Heart left ventricle (tissue), 16 donors: Measurements from ENCODE around the gene PIK3R2. TPM values are rescaled to one million over a fixed set of nuclear protein-coding genes. Genes with fewer than 3 reads are reported as not detected.
A peak's percentile ranks its signal among the peaks of the same experiment; 100 is the strongest.

ENCODE experiments used
- ATAC-seq, 4 donors: fragments of 200-7000 bp; cut with Tn5 transposase; one replicate each; pipeline ENCODE4 v1.9.1; 2020 to 2022; ENCODE audit warnings: moderate library complexity in 4 of 4, mild to moderate bottlenecking in 3 of 4, moderate number of reproducible peaks in 1 of 4
- DNase-seq, 5 donors: peaks; one replicate each; pipeline ENCODE4 v3.0.0-alpha.2; 2020
- H3K27ac ChIP-seq, 12 donors: fragments of 200-600 bp; sonication (generic) in 4 of 12; one replicate each; pipeline versions ENCODE4 v1.5.0 to v1.8.0; 2016 to 2022; ENCODE audit warnings: mild to moderate bottlenecking in 2 of 12
- H3K27me3 ChIP-seq, 9 donors: fragments of 200-600 bp; sonication (generic) in 2 of 9; one replicate each; pipeline versions ENCODE4 v1.5.1 to v1.8.0; 2016 to 2022; ENCODE audit warnings: mild to moderate bottlenecking in 3 of 9
- H3K36me3 ChIP-seq, 9 donors: fragments of 200-600 bp; sonication (generic) in 2 of 9; one replicate each; pipeline versions ENCODE4 v1.5.0 to v1.8.0; 2018 to 2022; ENCODE audit warnings: mild to moderate bottlenecking in 2 of 9
- H3K4me1 ChIP-seq, 12 donors: fragments of 200-600 bp; sonication (generic) in 4 of 12; one replicate each; pipeline versions ENCODE4 v1.5.0 to v1.8.0; 2016 to 2022; ENCODE audit warnings: mild to moderate bottlenecking in 3 of 12
- H3K4me3 ChIP-seq, 12 donors: fragments of 200-600 bp; sonication (generic) in 4 of 12; one replicate each; pipeline versions ENCODE4 v1.5.0 to v1.8.0; 2017 to 2022; ENCODE audit warnings: mild to moderate bottlenecking in 9 of 12, moderate library complexity in 4 of 12
- H3K9me3 ChIP-seq, 12 donors: fragments of 200-600 bp; sonication (generic) in 4 of 12; one replicate each; pipeline versions ENCODE4 v1.5.0 to v1.8.0; 2016 to 2022; ENCODE audit warnings: mild to moderate bottlenecking in 1 of 12
- POLR2A ChIP-seq, 2 donors: fragments of 450-650 bp; IDR thresholded peaks; one replicate each; pipeline ENCODE4 v1.6.1; 2017; ENCODE audit warnings: antibody characterized with exemption in 2 of 2, mild to moderate bottlenecking in 2 of 2, moderate library complexity in 2 of 2
- WGBS, 4 donors: extraction: QIAGEN DNeasy Blood & Tissue Kit in 2 of 4; methylation state at CpG; one replicate each; pipeline versions ENCODE4 v1.1.5 to v1.1.7; 2013 to 2018; 5-methylcytosine and 5-hydroxymethylcytosine counted together
- intact Hi-C, 10 donors: fragments of 100-400 bp; cut with DNase I; formaldehyde crosslinking; loops; one replicate each; pipeline versions ENCODE4 v1.11.1 to v1.14.2; 2022
- polyA plus RNA-seq, 2 donors: library from polyadenylated mRNA; stranded (reverse); fragments of 200-250 nt; gene quantifications; one replicate each; pipeline ENCODE4 v1.2.3, GENCODE V29; 2013
- total RNA-seq, 9 donors: library from RNA; depleted of rRNA in 2 of 9; stranded (reverse); fragments of >200 nt in 2 of 9; fragmentation: NEBNext Ultra II Directional in 3 of 9; extraction: Animal tissue kit (Norgen Biotek cat#: 25700) in 3 of 9; gene quantifications; one replicate each; pipeline versions ENCODE4 v1.1.0 to v1.2.4, GENCODE V29; 2016 to 2023
- TF ChIP-seq, protein P1 (sequence below), 12 donors: fragments of 200-600 bp; sonication (generic) in 4 of 12; IDR thresholded peaks; one replicate each; pipeline versions ENCODE4 v1.5.0 to v1.8.0; 2018 to 2022; ENCODE audit warnings: antibody characterized with exemption in 12 of 12, mild to moderate bottlenecking in 5 of 12
- donor health status: ischemic (EF 13 %, LVEDD 7.1; RV severe dilation, severe dysfunction).
- donor health status: healthy with polysubstance abuse.
- donor health status: DM: no; HTN: yes; CAD: no.
- donor health status: DM: no; HTN: no; CAD: no.
- donor health status: ischemic (EF 25% LVEDD 6.9; RV normal size, moderate dysfunction).
- donor health status: ischemic (EF 25% LVEDD 5.7; RV mildly dilated, moderate dysfunction).
- donor health status: healthy.
- donor health status: DM: yes; HTN: yes; CAD: no.
- donor health status: ischemic (EF 35%, LVEDD 5.7; RV mildly dilated, moderate dysfunction).
- donor health status: nonischemic (EF 11% LVEDD 7.7; RV severe dilation, severe dysfunction).
- donor health status: DM: yes; HTN: yes; CAD: no.
- donor health status: PGD.
- donor health status: ischemic (EF 29% LVEDD 5.4; RV normal size, mild dysfunction).
- donor health status: nonischemic (EF 23%, LVEDD 6.1; RV moderate dilation, normal function).

The PIK3R2 gene
- total and polyA plus RNA-seq, 11 donors = 4.0 to 28.6 (median 23.4) TPM

DNA sequence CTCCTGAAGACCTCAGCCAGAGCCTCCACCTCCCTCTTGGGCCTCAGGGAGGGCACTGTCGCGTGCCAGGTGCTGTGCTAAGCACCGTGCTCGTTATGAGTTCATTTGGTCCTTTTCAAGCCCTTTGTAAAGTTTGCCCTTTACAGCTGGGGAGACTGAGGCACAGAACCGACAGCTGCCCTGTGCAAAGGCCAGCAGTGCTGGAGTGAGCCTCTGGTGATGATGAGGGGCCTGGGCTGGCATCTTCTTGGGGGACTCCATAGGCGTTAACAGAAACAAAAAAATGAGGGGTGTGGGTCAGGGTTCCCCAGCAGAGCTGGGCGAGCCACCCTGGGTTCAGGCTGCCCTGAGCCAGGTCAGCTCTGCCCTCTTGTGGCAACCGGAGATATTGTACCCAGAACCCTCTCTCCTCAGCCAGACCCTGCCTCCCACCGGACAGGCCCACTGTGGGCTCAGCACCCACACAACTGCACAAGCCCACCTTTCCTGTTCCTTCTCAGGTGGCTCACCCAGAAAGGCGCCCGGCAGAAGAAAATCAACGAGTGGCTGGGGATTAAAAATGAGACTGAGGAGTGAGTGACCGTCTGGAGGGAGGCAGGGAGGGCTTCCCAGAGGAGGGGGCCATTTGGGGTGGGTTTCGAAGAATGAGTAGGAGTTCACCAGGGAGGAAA, 15.1 kb downstream of the PIK3R2 start:
- whole genome bisulfite sequencing, 4 donors = 71 to 78% (median 72%) methylated on average over 14 of the region's 14 CpGs
- Histone ChIP-seq H3K36me3 (peaks cover 0 to 67% (median 58%) of the 10 kb centered on the region in 9 donors), H3K4me3 (no peak overlapping the region), H3K27me3 (no peaks in the 10 kb centered on the region), H3K9me3 (no peaks in the 10 kb centered on the region), H3K4me1 (peaks cover 0 to 40% (median 12%) of the 10 kb centered on the region in 12 donors), H3K27ac (peak overlapping the region in 1 of 12 donors; percentile 95)
- DNase-seq (peak in 3 of 5 donors; percentile 33 to 52 (median 46)), ATAC-seq (peak; percentile 15 to 62 (median 53))
- TF ChIP-seq, protein P1, sequence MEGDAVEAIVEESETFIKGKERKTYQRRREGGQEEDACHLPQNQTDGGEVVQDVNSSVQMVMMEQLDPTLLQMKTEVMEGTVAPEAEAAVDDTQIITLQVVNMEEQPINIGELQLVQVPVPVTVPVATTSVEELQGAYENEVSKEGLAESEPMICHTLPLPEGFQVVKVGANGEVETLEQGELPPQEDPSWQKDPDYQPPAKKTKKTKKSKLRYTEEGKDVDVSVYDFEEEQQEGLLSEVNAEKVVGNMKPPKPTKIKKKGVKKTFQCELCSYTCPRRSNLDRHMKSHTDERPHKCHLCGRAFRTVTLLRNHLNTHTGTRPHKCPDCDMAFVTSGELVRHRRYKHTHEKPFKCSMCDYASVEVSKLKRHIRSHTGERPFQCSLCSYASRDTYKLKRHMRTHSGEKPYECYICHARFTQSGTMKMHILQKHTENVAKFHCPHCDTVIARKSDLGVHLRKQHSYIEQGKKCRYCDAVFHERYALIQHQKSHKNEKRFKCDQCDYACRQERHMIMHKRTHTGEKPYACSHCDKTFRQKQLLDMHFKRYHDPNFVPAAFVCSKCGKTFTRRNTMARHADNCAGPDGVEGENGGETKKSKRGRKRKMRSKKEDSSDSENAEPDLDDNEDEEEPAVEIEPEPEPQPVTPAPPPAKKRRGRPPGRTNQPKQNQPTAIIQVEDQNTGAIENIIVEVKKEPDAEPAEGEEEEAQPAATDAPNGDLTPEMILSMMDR (IDR thresholded peaks at IDR 0.05) = peak; percentile 45 to 76 (median 67)
- TF ChIP-seq POLR2A (IDR thresholded peaks at IDR 0.05) = no peak
- intact Hi-C loops = loop anchor here in 4 of 10 donors (2.0 to 5.0 kb wide), 2 partner anchors 55 to 56 kb away; no protein-coding TSS in a partner anchor

DNA sequence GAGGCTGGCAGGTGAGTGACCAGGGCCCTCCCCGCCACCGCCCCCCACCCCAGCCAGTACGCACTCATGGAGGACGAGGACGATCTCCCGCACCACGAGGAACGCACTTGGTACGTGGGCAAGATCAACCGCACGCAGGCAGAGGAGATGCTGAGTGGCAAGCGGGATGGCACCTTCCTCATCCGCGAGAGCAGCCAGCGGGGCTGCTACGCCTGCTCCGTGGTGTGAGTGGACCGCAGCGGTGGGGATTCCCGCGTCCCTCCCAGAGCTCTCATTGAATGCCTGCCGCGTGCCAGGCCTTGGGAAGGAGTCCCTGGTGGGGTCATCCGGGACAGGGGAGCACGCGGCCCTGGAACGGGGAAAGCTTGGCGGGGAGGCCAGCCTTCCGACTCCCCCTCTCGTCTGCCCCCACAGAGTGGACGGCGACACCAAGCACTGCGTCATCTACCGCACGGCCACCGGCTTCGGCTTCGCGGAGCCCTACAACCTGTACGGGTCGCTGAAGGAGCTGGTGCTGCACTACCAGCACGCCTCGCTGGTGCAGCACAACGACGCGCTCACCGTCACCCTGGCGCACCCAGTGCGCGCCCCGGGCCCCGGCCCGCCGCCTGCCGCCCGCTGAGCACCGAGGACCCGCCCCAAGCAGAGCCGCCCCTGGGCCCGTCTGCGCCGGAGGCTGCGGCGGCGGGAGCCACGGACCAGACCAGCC, 15.9 kb downstream of the PIK3R2 start:
- 94 to 98% (median 96%) methylated on average over 16 to 66 of the region's 66 CpGs for WGBS, 4 donors
- intact Hi-C loops = loop anchor here in 4 of 10 donors (2.0 to 5.0 kb wide), 2 partner anchors 56 to 57 kb away; no protein-coding TSS in a partner anchor
- Histone ChIP-seq H3K27ac (peak overlapping the region in 1 of 12 donors; percentile 95), H3K9me3 (no peaks in the 10 kb centered on the region), H3K36me3 (peaks cover 0 to 59% (median 51%) of the 10 kb centered on the region in 9 donors), H3K4me3 (no peak overlapping the region), H3K27me3 (no peaks in the 10 kb centered on the region), H3K4me1 (peaks cover 0 to 45% (median 17%) of the 10 kb centered on the region in 12 donors)
- peak in 1 of 5 donors; percentile 37 for DNase-seq
- TF ChIP-seq, protein P1 (IDR thresholded peaks at IDR 0.05) = no peak
- no peak for TF ChIP-seq POLR2A (IDR thresholded peaks at IDR 0.05)
- no peak for ATAC-seq

DNA sequence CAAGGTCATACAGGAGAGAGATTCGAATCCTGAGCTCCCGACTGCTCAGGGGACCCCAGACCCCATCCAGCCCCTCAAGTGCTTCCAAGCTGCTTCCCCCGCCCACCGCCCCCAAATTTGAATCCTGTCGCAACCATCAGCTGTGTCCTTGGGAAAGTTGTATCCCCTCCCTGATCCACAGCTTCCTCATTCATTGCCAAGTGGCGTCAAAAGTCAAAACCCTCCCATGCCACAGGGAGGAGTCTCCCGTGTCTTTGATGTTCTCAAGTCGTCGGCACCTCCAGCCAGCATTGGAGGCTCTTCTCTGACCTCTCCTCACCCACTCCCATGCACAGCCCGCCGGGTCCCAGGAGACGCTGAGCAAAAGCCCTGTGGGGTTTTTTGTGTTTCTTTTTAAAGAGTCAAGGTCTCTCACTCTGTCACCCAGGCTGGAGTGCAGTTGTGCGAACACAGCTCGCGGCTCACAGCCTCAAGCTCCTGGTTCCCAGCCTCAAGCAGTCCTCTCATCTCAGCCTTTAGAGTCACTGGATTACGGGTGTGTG, 17.8 kb downstream of the PIK3R2 start:
- intact Hi-C loops = loop anchor here in 1 of 10 donors (5.0 kb wide), 1 partner anchor 58 kb away; no protein-coding TSS in a partner anchor
- H3K36me3 ChIP-seq = peaks cover 0 to 42% (median 38%) of the 10 kb centered on the region in 9 donors
- no peaks in the 10 kb centered on the region for H3K27me3 ChIP-seq
- ATAC-seq (peak in 3 of 4 donors; percentile 5 to 27 (median 21)), DNase-seq (peak in 4 of 5 donors; percentile 46 to 66 (median 52))
- H3K4me1 ChIP-seq = peaks cover 0 to 62% (median 20%) of the 10 kb centered on the region in 12 donors
- H3K4me3 ChIP-seq = peak overlapping the region in 1 of 12 donors; percentile 5
- peak overlapping the region in 10 of 12 donors; percentile 26 to 95 (median 57) for H3K27ac ChIP-seq
- TF ChIP-seq, protein P1 (IDR thresholded peaks at IDR 0.05) = no peak
- TF ChIP-seq POLR2A (IDR thresholded peaks at IDR 0.05) = no peak
- 51 to 57% (median 53%) methylated on average over 15 to 16 of the region's 16 CpGs for WGBS, 4 donors
- H3K9me3 ChIP-seq = no peaks in the 10 kb centered on the region
